HUES48 (cell line): ENCODE measurements around the gene GNAS-AS1.

ENCODE experiments used
- H3K27ac ChIP-seq: one replicate; pipeline ENCODE4 v1.7.0; 2013; ENCODE audit warnings: low read depth, low read length, inconsistent platforms
- H3K27me3 ChIP-seq: 2 replicates; pipeline ENCODE4 v1.6.1; 2013; ENCODE audit warnings: mild to moderate bottlenecking, low read length; ENCODE audit not compliant: control insufficient read depth, insufficient read depth
- H3K36me3 ChIP-seq: 2 replicates; pipeline ENCODE4 v1.6.1; 2013; ENCODE audit warnings: low read length; ENCODE audit not compliant: control insufficient read depth, insufficient read depth
- H3K4me1 ChIP-seq: 2 replicates; pipeline ENCODE4 v1.6.1; 2013; ENCODE audit warnings: mild to moderate bottlenecking, low read length; ENCODE audit not compliant: control insufficient read depth, insufficient read depth
- H3K4me3 ChIP-seq: 2 replicates; pipeline ENCODE4 v1.5.1; 2013; ENCODE audit warnings: mild to moderate bottlenecking, low read depth, low read length
- H3K9ac ChIP-seq: 2 replicates; pipeline ENCODE4 v1.6.1; 2013; ENCODE audit warnings: mild to moderate bottlenecking, low read depth, low read length, moderate library complexity
- H3K9me3 ChIP-seq: 2 replicates; pipeline ENCODE4 v1.6.1; 2013; ENCODE audit warnings: low read length; ENCODE audit not compliant: control insufficient read depth, insufficient read depth

GNAS-AS1 gene

DNA sequence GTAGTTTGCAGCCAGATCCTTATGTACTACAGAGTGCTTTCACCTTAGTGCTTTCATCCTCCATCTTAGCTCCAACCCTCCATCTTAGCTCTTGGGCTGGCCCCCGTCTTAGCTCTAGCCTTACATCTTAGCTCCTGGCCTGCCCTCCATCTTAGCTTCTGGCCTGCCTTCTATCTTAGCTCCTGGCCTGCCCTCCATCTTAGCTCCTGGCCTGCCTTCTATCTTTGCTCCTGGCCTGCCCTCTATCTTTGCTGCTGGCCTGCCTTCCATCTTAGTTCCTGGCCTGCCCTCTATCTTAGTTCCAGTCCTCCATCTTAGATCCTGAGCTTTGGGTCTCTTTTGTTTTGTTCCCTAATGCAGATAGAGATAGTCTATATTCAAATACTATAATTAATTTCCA lies 23.8 kb upstream of the GNAS-AS1 start:
- Histone ChIP-seq H3K9me3 (no peaks in the 10 kb centered on the region), H3K9ac (no peak overlapping the region), H3K36me3 (peaks cover 8% of the 10 kb centered on the region; the same call in 1 of the 2 replicates)

GRCh38 chr20:58871533-58872102 lies 20.9 kb upstream of the GNAS-AS1 start:
- Histone ChIP-seq H3K9ac (no peak overlapping the region), H3K27ac (no peak overlapping the region), H3K4me1 (peaks cover 18% of the 10 kb centered on the region), H3K9me3 (no peaks in the 10 kb centered on the region), H3K27me3 (no peaks in the 10 kb centered on the region), H3K4me3 (no peak overlapping the region), H3K36me3 (peaks cover 8% of the 10 kb centered on the region; the same call in 1 of the 2 replicates)

More for the DNA sequence above, 23.8 kb upstream of the GNAS-AS1 start:
- H3K27me3 ChIP-seq, result no peaks in the 10 kb centered on the region
- no peak overlapping the region for H3K27ac ChIP-seq
- peaks cover 45% of the 10 kb centered on the region for H3K4me1 ChIP-seq
- no peak overlapping the region for H3K4me3 ChIP-seq

DNA sequence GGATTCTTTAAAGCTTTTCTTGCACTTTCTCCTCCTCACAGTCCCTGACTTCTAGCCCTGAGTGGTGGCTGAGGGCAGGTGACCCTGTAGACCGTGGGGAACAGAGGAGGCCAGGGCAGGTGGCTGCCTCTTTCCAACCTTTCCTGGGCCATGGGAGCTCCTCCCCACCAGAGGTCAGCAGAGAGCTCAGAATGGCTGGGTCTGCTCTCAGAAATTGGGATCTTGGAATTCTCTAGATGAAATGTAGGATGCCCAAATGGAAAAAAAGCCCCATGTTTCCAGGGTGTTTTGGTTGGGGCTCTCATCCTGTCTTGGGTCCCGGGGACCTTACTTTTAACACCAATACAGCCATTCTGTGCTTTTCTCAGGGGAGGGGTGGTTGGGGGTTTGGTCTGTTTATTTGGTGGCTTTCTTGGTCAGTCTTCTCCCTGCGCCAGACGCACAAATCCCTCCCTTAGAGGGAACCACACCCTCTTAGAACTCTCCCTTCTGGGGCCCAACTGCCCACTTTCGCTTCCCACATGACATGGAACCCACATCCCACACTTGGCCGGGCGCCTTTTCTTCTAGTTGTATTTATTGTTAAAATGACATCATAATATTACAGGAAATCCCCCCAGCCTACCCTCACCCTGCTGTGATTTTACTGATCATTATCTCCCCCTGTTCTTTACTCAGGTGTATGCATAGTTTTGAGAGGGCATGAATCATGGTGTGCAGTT lies 19.8 kb upstream of the GNAS-AS1 start:
- Histone ChIP-seq H3K27me3 (no peaks in the 10 kb centered on the region), H3K4me3 (no peak overlapping the region), H3K27ac (no peak overlapping the region), H3K4me1 (peaks cover 7% of the 10 kb centered on the region), H3K9ac (no peak overlapping the region), H3K9me3 (no peaks in the 10 kb centered on the region), H3K36me3 (peaks cover 14% of the 10 kb centered on the region; the same call in 1 of the 2 replicates)

DNA sequence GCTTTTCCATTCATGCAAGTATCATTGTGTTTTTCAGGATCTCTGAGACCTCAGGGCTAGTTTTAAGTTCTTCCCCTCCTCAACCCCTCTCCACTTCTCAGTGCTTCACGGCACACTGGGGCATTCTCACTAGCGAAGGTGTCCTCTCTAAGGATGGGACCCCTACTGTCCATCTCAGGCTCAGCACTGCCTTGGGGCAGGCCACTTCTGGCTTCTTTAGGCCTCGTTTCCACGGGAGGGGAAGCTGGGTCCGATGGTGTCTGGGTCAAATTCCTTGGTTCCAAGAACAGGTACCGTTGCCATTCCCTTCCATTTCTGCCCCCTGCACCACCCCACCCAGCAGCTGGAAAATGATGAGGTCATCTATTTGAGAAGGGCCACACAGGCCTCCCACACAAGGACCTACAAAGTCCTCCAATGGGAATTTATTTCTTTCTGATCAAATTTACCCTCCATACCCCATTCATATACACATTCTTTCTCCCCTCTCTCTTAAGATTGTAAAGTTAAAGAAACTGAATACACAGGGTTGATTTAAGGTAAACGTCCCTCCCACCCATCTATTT lies 19.0 kb upstream of the GNAS-AS1 start:
- Histone ChIP-seq H3K9me3 (no peaks in the 10 kb centered on the region), H3K36me3 (peaks cover 14% of the 10 kb centered on the region; the same call in 1 of the 2 replicates), H3K9ac (no peak overlapping the region), H3K27ac (no peak overlapping the region), H3K4me3 (no peak overlapping the region), H3K27me3 (no peaks in the 10 kb centered on the region), H3K4me1 (no peaks in the 10 kb centered on the region)

- H3K4me1 ChIP-seq, result no peaks in the 10 kb centered on the region
- no peaks in the 10 kb centered on the region for H3K9me3 ChIP-seq
- no peak overlapping the region for H3K9ac ChIP-seq
- H3K4me3 ChIP-seq, result no peak overlapping the region
- no peak overlapping the region for H3K27ac ChIP-seq
- H3K27me3 ChIP-seq, result no peaks in the 10 kb centered on the region
- peaks cover 13% of the 10 kb centered on the region; the same call in 1 of the 2 replicates for H3K36me3 ChIP-seq
Measured at GRCh38 chr20:58868795-58869194, 18.1 kb upstream of the GNAS-AS1 start.

DNA sequence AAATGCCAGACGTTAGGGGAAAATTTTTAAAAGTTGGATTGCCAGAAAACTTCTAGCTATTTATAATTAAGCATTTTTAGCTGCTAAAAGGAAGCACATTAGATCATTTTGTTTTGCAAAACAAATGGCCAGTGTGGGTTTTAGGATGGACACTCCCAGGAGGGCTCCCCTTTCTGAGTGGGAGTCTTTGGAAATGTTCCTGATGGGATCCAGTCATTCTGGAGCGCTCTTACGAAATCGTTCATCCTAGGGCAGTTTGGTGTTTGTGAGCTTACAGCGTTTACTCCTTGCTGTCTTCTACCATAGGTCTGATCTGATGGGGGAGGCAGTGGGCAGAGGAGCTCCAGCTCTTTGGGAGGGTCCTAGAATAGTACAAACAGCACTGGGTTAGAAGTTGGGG lies 16.5 kb upstream of the GNAS-AS1 start:
- Histone ChIP-seq H3K4me1 (no peaks in the 10 kb centered on the region), H3K36me3 (peaks cover 7% of the 10 kb centered on the region; the same call in 1 of the 2 replicates), H3K9me3 (no peaks in the 10 kb centered on the region), H3K27me3 (no peaks in the 10 kb centered on the region), H3K27ac (no peak overlapping the region), H3K4me3 (no peak overlapping the region), H3K9ac (no peak overlapping the region)

DNA sequence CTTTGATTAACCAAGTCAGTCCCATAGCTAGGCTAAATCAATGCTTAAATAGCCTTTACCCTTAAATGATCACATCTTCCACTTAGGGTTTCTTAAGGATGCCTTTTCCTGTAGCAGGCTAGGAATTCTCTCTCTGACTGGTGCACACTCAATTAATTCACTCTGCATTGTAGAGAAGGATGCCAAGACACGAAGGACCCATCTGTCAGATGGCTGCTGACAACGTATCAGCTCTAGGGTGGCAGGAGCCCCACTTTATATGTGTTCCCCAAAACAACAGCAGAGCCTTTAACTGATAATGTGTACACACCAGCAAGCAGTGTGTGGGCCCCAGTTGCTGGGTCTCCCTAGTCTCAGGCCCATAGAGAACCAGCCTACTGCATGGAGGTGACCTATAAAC lies 15.1 kb upstream of the GNAS-AS1 start:
- no peaks in the 10 kb centered on the region for H3K4me1 ChIP-seq
- no peaks in the 10 kb centered on the region for H3K27me3 ChIP-seq
- no peak overlapping the region for H3K4me3 ChIP-seq
- H3K9me3 ChIP-seq, result no peaks in the 10 kb centered on the region
- no peak overlapping the region for H3K9ac ChIP-seq
- H3K27ac ChIP-seq, result no peak overlapping the region
- H3K36me3 ChIP-seq, result peaks cover 7% of the 10 kb centered on the region; the same call in 1 of the 2 replicates

DNA sequence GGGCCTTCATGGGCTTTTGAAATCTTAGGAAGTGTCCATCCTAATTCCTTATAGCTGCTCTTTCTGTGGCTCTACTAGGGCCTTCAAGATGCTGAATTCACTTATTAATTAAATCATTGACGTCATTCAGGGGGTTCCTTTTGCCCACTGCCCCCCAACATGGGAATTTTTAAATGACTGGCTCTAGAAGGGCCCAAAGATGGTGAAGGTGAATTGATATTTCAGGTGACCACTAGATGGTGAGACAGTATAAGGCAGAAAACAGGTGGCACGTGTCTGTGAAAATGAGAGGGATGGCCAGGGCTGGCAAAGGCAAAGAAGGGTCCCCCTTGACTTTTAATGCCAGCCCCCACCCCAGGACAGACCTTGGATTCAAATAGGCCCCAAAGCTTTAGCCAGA lies 13.6 kb upstream of the GNAS-AS1 start:
- Histone ChIP-seq H3K27me3 (no peaks in the 10 kb centered on the region), H3K36me3 (peaks cover 7% of the 10 kb centered on the region; the same call in 1 of the 2 replicates), H3K9ac (no peak overlapping the region), H3K4me1 (no peaks in the 10 kb centered on the region), H3K27ac (no peak overlapping the region), H3K4me3 (no peak overlapping the region), H3K9me3 (no peaks in the 10 kb centered on the region)

- Histone ChIP-seq H3K36me3 (peaks cover 7% of the 10 kb centered on the region; the same call in 1 of the 2 replicates), H3K9ac (no peak overlapping the region), H3K9me3 (no peaks in the 10 kb centered on the region), H3K4me3 (no peak overlapping the region), H3K4me1 (no peaks in the 10 kb centered on the region), H3K27ac (no peak overlapping the region), H3K27me3 (no peaks in the 10 kb centered on the region)
Measured at GRCh38 chr20:58863044-58863790, 12.5 kb upstream of the GNAS-AS1 start.

- Histone ChIP-seq H3K27ac (no peak overlapping the region), H3K36me3 (no peaks in the 10 kb centered on the region), H3K27me3 (peaks cover 67% of the 10 kb centered on the region), H3K4me1 (peaks cover 25% of the 10 kb centered on the region), H3K4me3 (peak overlapping the region; percentile 53), H3K9ac (no peak overlapping the region), H3K9me3 (no peaks in the 10 kb centered on the region)
Measured at GRCh38 chr20:58855506-58856389, 5.0 kb upstream of the GNAS-AS1 start.
